ENCODE results near the gene TMPRSS15. TPM values are rescaled to one million over a fixed set of nuclear protein-coding genes. Genes with fewer than 3 reads are reported as not detected.

The TMPRSS15 gene
- total RNA-seq, 1 experiment from 2014 or later = 0.02 TPM

DNA sequence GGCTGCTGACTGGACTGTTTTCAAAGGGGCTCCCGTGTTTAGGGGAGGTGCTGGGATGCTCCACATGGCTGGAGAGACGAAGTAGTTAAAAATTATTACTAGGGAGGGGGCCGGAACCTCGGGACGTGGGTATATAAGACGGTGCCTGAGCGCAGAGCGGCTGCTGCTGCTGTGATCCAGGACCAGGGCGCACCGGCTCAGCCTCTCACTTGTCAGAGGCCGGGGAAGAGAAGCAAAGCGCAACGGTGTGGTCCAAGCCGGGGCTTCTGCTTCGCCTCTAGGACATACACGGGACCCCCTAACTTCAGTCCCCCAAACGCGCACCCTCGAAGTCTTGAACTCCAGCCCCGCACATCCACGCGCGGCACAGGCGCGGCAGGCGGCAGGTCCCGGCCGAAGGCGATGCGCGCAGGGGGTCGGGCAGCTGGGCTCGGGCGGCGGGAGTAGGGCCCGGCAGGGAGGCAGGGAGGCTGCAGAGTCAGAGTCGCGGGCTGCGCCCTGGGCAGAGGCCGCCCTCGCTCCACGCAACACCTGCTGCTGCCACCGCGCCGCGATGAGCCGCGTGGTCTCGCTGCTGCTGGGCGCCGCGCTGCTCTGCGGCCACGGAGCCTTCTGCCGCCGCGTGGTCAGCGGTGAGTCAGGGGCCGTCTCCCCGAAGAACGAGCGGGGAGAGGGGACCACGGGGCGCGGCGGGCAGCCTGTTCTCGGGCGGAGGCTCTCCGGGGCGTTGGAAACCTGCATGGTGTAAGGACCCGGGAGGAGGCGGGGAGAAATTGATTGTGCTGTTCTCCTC, 158.7 kb downstream of the TMPRSS15 start, which contains the start of gene CHODL:
Gene CHODL (plus strand): TSS at position 163 of the 793 bp plus-strand sequence. CDS start 391 bp downstream, at position 554.
- no peak for DNase-seq (ENCODE audit: low spot score)

DNA sequence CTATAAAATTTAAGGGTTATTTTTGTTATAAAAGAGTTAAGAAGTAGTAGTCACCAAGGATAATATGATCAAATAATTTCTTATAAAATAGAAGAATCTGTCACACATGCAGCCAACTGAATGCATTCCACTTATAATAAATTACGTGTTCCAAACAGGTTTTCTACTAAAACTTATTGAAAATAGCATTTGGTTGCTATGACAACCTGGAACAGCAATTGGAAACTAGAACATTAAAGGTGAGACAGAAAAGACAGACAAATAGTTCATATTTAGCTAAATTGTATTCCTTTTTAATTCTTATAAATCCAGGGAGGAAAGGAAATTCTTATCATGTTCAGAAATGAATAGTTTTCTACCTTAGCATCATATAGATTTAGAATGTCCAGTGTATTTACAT, 168.0 kb downstream of the TMPRSS15 start:
- no peak for DNase-seq (ENCODE audit: low spot score)

DNA sequence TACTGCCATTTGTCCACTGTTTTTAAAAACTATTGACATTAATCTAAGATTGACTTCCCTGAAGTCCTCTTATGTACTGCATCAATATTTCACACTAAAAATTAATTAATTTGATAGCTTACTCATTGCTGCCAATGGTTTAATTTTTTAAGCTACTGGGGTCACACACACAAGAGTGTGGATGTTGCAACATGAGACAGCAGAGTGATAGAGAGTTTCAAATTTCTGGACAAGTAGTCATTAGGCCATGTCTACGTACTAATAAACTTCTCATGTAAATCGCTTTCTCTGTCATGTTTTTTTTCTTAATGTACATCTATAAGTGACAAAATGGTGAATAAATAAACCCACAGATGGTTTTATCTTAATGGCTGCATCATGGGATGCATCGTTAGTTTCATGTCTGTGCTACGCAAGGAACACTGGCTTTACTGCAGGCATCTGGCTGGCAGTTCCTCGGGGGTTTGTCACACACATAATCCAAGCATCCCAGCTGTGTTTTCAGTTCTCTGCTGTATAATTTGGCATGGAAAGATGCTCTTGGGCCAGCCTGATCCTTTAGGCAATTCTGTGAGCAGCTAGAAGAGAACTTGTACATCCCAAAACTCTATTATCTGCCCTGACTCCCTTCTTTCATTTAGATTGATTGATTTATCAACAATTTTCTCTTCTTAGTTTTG, 175.4 kb downstream of the TMPRSS15 start:
- DNase-seq (ENCODE audit: low spot score) = no peak

DNA sequence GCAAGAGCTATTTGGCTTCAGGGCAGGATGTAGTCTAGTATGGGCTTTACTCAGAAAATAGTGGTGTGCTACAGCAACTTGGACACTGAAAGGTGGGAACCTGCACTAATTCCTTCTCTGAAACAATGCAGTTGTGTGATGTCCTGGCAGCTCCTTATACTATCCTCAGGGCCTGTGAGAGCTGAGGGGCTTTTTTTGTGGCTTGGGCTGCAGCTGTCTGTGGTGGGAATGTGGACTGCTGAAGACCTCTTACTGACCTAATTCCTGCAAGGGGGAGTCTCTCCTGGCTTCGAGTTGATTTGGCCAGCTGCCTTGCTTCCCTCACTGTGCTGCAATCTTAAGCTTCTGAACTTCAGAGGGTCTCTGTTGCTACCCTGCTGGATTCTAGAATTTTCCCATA, 181.2 kb downstream of the TMPRSS15 start:
- no peak for DNase-seq (ENCODE audit: low spot score)

DNA sequence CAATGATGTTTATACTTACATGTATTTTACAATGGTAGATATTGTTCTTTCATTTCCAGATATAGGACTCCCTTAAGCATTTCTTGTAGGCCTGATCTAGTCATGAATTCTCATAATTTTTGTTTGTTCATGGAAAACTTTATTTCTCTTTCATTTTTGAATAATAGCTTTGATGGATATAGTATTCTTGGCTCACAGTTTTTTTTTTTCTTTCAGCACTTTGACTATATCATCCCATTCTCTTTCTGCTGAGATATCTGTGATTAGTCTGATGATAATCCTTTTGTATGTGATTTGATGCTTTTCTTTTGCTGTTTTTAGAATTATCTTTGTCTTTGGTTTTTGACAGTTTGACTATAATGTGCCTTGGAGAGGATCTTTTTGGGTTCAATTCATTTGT, 183.1 kb downstream of the TMPRSS15 start:
- no peak for DNase-seq (ENCODE audit: low spot score)

Other genes starting within 250 kb of the TMPRSS15 start
- 0.12 TPM in 1 of 2 replicates, not detected in the other for gene CHODL, start 159.0 kb downstream of the TMPRSS15 start, total RNA-seq (2014; rRNA removed; shearing (Covaris generic))

All from A172 (cell line).